ENCODE measurements around the gene ABAT. TPM values are rescaled to one million over a fixed set of nuclear protein-coding genes. Genes with fewer than 3 reads are reported as not detected.

ABAT gene
- total and polyA plus RNA-seq, 10 of the 15 experiments (the other 5 are each of a cell fraction or from before 2014, with no cell fraction given) = 1.0 to 10.6 (median 1.9) TPM

- Histone ChIP-seq H3K27ac (ENCODE audit: control insufficient read depth, insufficient read depth) (no peak overlapping the region), H4K20me1 (ENCODE audit: control insufficient read depth, insufficient read depth) (peaks cover 3% of the 10 kb centered on the region), H3K4me1 (ENCODE audit: control insufficient read depth, insufficient read depth, low read length) (peaks cover 23% of the 10 kb centered on the region), H3K9me3 (replicated peaks; ENCODE audit: control insufficient read depth, insufficient read depth, low read length) (no peaks in the 10 kb centered on the region), H2AFZ (ENCODE audit: control insufficient read depth, low read depth, low read length) (no peak overlapping the region), H3K79me2 (ENCODE audit: control insufficient read depth, insufficient read depth, low read length) (no peaks in the 10 kb centered on the region; the same call in 1 of the 2 replicates), H3K9ac (ENCODE audit: control insufficient read depth, insufficient read depth, low read length) (no peak overlapping the region), H3K4me2 (ENCODE audit: control insufficient read depth, insufficient read depth) (no peak overlapping the region), H3K36me3 (ENCODE audit: control insufficient read depth in 2 of 2, insufficient read depth in 2 of 2, low read length in 1 of 2) (peaks cover 22 to 59% of the 10 kb centered on the region in 2 experiments), H3K27me3 (replicated peaks in 1 of 2; ENCODE audit: control insufficient read depth in 2 of 2, insufficient read depth in 2 of 2, low read length in 1 of 2) (no peaks in the 10 kb centered on the region), H3K4me3 (no peak overlapping the region)
- RAD21 ChIA-PET (ENCODE audit: unreplicated experiment) = interaction anchor here (0.9 to 1.4 kb wide), 3 partner anchors 21 to 63 kb away, joined by 3 to 10 read pairs (median 4); partner anchors contain the start of gene CARHSP1
- in situ Hi-C loops (cut with MboI) (no loop called here), intact Hi-C loops (cut with micrococcal nuclease; ENCODE audit: unreplicated experiment) (no loop called here)
- FAIRE-seq (no peak), DNase-seq (ENCODE audit: low read depth, low spot score) (no peak), ATAC-seq (no peak)
- no peak for TF ChIP-seq CHD1 (IDR thresholded peaks at IDR 0.05; ENCODE audit: low read depth, low read length)
- peak; percentile 45; the same call in 1 of the 2 replicates for TF ChIP-seq RUNX3 (IDR thresholded peaks at IDR 0.05; ENCODE audit: low read length)
- SMC1A ChIA-PET (ENCODE audit: uncharacterized antibody, unreplicated experiment) = interaction anchor here (0.5 to 2.1 kb wide), 10 partner anchors 10 to 192 kb away, joined by 3 to 6 read pairs (median 4); partner anchors contain the start of genes PMM2 and TMEM186
- CTCF ChIA-PET = interaction anchor here (0.7 to 4.1 kb wide), 7 partner anchors 11 to 156 kb away, joined by 3 to 22 read pairs (median 3); partner anchors contain the start of gene LITAFD
- whole genome bisulfite sequencing (ENCODE audit: insufficient coverage, insufficient replicate concordance, low lambda C conversion rate, missing lambda C conversion rate) = 53% methylated on average over 6 of the region's 6 CpGs
- TSS peak; percentile 2 for BruUV-seq (replicated peaks)
- POLR2A ChIA-PET = interaction anchor here (0.6 to 1.3 kb wide), 2 partner anchors 8 to 12 kb away, joined by 3 read pairs; no protein-coding TSS in a partner anchor
Observed at GRCh38 chr16:8816967-8817655, 142.7 kb downstream of the ABAT start.

GRCh38 chr16:8818504-8819270 lies 144.3 kb downstream of the ABAT start:
- POLR2A ChIA-PET = interaction anchor here (1.2 to 1.6 kb wide), 3 partner anchors 10 to 61 kb away, joined by 3 to 7 read pairs (median 4); partner anchors contain the start of gene CARHSP1
- WGBS (ENCODE audit: insufficient coverage, insufficient replicate concordance, low lambda C conversion rate, missing lambda C conversion rate) = 2% methylated on average over 10 of the region's 10 CpGs
- RAD21 ChIA-PET (ENCODE audit: unreplicated experiment) = interaction anchor here (0.8 to 1.8 kb wide), 6 partner anchors 8 to 190 kb away, joined by 3 to 6 read pairs (median 3); partner anchors contain the start of genes CARHSP1, PMM2 and TMEM186
- Histone ChIP-seq H2AFZ (ENCODE audit: control insufficient read depth, low read depth, low read length) (no peak overlapping the region), H3K4me1 (ENCODE audit: control insufficient read depth, insufficient read depth, low read length) (peaks cover 18% of the 10 kb centered on the region), H3K36me3 (ENCODE audit: control insufficient read depth in 2 of 2, insufficient read depth in 2 of 2, low read length in 1 of 2) (peaks cover 15 to 48% of the 10 kb centered on the region in 2 experiments), H3K4me3 (no peak overlapping the region), H3K27ac (ENCODE audit: control insufficient read depth, insufficient read depth) (peak overlapping the region; percentile 66), H3K9ac (ENCODE audit: control insufficient read depth, insufficient read depth, low read length) (0 out of 2 replicates have a peak overlapping the region, but pooled peaks have one; percentile 5), H3K79me2 (ENCODE audit: control insufficient read depth, insufficient read depth, low read length) (no peaks in the 10 kb centered on the region; the same call in 1 of the 2 replicates), H3K9me3 (replicated peaks; ENCODE audit: control insufficient read depth, insufficient read depth, low read length) (no peaks in the 10 kb centered on the region), H3K27me3 (replicated peaks in 1 of 2; ENCODE audit: control insufficient read depth in 2 of 2, insufficient read depth in 2 of 2, low read length in 1 of 2) (no peaks in the 10 kb centered on the region), H4K20me1 (ENCODE audit: control insufficient read depth, insufficient read depth) (peaks cover 3% of the 10 kb centered on the region; the same call in 1 of the 2 replicates), H3K4me2 (ENCODE audit: control insufficient read depth, insufficient read depth) (peak overlapping the region; percentile 28)
- DNase-seq (ENCODE audit: low read depth, low spot score) (peak; percentile 57), FAIRE-seq (peak; percentile 85), ATAC-seq (peak; percentile 88)
- intact Hi-C loops (cut with micrococcal nuclease; ENCODE audit: unreplicated experiment) (no loop called here), in situ Hi-C loops (cut with MboI) (no loop called here)
- CTCF ChIA-PET = interaction anchor here (0.6 to 4.1 kb wide), 10 partner anchors 8 to 118 kb away, joined by 3 to 22 read pairs (median 4); partner anchors contain the start of genes CARHSP1 and LITAFD
- TSS peak; percentile 53 for BruUV-seq (replicated peaks)
- SMC1A ChIA-PET (ENCODE audit: uncharacterized antibody, unreplicated experiment) = interaction anchor here (1.0 to 2.6 kb wide), 6 partner anchors 8 to 21 kb away, joined by 3 to 10 read pairs (median 6); partner anchors contain the start of genes PMM2 and TMEM186
- 0 out of 2 replicates have a peak, but pooled peaks have one; percentile 12 for TF ChIP-seq CHD2 (IDR thresholded peaks at IDR 0.05; ENCODE audit: borderline replicate concordance, low read depth, low read length)
- TF ChIP-seq CEBPB (IDR thresholded peaks at IDR 0.05; ENCODE audit: borderline replicate concordance in 1 of 2, low read depth in 2 of 2, low read length in 2 of 2) = no peak
- no peak for TF ChIP-seq PBX3 (IDR thresholded peaks at IDR 0.05; ENCODE audit: insufficient replicate concordance, low read depth, low read length)
- TF ChIP-seq SPI1 (IDR thresholded peaks at IDR 0.05; ENCODE audit: borderline replicate concordance, insufficient read depth, low read depth, low read length) = peak; percentile 44; the same call in 1 of the 2 replicates
- TF ChIP-seq FOS (IDR thresholded peaks at IDR 0.05; ENCODE audit: borderline replicate concordance, extremely low read depth, insufficient read length) = no peak
- peak; percentile 83 for TF ChIP-seq RAD51 (IDR thresholded peaks at IDR 0.05)
- TF ChIP-seq SIX5 (IDR thresholded peaks at IDR 0.05; ENCODE audit: low read depth, low read length, severe bottlenecking) = peak; percentile 6
- no peak for TF ChIP-seq EZH2 (IDR thresholded peaks at IDR 0.05; ENCODE audit: borderline replicate concordance, control insufficient read depth, low read depth, low read length)
- TF ChIP-seq HDGF (IDR thresholded peaks at IDR 0.05) = 0 out of 2 replicates have a peak, but pooled peaks have one; percentile 33

Measured in GM12878 (cell line).